A673 (cell line): ENCODE data around the gene PARVA.

Experiments used
- CTCF ChIP-seq: fragments of 300-800, 200-600 bp; sonication (generic); conservative IDR thresholded peaks from 2 replicates; pipeline ENCODE4 v1.5.1; 2017; ENCODE audit warnings: low read depth, mild to moderate bottlenecking, antibody characterized with exemption, low read length, moderate library complexity, mixed read lengths
- EZH2 ChIP-seq: fragments of 200-600 bp; sonication (generic); IDR thresholded peaks from 2 replicates; pipeline ENCODE4 v1.6.1; 2017; ENCODE audit warnings: borderline replicate concordance, low read depth, mild to moderate bottlenecking, mixed read lengths, antibody characterized with exemption, low read length; ENCODE audit not compliant: poor library complexity, severe bottlenecking

GRCh38 chr11:12403122-12403996 lies 26.0 kb downstream of the PARVA start:
- TF ChIP-seq CTCF: no peak
- no peak for TF ChIP-seq EZH2
